HS-27A (cell line): Measurements from ENCODE around the gene RPL37.
"Not testable (repeated sequence)": the region's sequence is repeated elsewhere in the genome, so short reads cannot be mapped to it uniquely, and the experiment has no call there.

Experiments used
- DNase-seq: peaks from one replicate; pipeline ENCODE4 v3.0.0-alpha.2; 2012; ENCODE audit warnings: low read depth, missing footprints

RPL37 gene

GRCh38 chr5:40796487-40796889, 38.5 kb downstream of the RPL37 start:
- DNase-seq: no peak

DNA sequence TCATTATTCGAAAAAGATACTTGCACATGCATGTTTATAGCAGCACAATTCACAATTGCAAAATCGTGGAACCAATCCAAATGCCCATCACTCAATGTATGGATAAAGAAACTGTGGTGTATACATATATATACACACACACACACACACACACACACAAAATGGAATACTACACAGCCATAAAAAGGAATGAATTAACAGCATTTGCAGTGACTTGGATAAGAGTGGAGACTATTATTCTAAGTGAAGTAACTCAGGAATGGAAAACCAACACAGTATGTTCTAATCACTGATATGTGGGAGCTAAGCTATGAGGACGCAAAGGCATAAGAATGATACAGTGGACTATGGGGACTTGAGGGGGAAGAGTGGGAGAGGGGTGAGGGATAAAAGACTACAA, 40.1 kb downstream of the RPL37 start:
- DNase-seq: not testable (repeated sequence)

GRCh38 chr5:40794340-40794739, 40.7 kb downstream of the RPL37 start:
- DNase-seq: not testable (repeated sequence)

DNA sequence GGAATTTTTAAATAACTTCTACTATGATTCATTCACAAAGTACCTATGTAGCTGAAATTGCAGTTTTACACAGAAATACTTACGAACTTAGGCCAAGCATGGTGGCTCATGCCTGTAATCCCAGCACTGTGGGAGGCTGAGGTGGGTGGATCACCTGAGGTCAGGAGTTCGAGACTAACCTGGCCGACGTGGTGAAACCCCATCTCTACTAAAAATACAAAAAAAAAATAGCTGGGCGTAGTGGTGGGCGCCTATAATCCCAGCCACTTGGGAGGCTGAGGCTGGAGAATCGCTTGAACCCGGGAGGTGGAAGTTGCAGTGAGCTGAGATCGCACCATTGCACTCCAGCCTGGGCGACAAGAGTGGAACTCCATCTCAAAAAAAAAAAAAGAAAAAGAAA, 42.3 kb downstream of the RPL37 start:
- DNase-seq: not testable (repeated sequence)

DNA sequence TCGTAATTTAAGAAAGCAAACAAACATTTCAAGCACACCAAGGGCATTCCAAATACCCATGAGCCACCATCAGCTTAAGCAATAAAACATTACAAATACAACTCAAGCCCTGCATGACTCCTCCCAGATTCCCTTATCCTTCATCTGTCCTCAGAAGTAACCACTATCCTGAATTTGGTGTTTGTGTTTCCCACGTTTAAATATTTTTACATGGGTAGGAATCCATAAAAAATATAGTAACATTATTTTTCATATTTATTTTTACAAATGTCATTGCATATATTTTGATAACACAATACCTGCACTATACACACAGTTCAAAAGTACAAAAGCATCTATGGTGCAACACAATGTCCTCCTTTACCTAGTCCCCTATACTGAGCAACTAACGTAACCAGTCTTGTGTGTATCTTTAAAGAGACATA, 43.3 kb downstream of the RPL37 start:
- DNase-seq: no peak

DNA sequence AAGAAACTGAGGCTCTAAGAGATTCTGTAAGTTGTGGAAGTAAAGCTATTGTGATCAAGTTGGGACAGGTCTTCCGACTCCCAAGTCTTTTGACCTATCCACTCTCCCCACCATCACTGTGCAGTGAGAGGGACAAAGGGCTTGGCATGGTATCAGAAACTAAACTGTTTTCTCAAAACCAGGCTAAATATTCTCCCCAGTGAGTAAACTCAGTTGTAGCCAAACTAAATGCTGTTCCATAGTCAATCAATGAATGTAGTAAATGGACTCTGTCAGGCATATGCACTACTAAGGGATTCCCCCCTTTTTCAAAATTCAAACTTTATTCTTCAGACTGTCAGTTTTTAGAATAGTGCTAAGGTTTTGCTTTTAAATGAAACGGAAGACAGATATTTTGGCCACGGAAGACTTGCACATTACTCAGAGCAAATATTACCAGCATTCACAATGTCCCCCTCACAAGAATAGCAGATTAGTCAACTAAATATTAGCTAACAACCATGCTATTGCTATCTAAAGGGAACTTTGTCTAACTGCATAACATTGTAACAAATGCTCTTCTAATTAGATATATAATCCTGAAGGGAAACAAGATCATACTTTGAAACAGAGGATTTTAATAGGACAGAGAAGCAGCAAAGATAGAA, 44.0 kb downstream of the RPL37 start:
- DNase-seq: no peak

DNA sequence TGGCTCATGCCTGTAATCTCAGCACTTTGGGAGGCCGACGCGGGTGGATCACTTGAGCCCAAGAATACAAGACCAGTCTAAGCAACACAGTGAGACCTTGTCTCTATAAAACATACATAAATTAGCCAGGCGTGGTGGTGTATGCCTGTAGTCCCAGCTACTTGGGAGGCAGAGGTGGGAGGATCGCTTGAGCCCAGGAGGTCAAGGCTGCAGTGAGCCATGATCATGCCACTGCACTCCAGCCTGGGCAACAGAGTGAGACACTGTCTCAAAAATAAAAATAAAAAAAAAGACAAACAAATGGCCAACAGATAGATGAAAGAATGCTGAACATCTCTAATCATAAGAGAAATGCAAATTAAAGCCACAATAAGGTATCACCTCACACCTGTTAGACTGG, 46.1 kb downstream of the RPL37 start:
- DNase-seq: not testable (repeated sequence)

DNA sequence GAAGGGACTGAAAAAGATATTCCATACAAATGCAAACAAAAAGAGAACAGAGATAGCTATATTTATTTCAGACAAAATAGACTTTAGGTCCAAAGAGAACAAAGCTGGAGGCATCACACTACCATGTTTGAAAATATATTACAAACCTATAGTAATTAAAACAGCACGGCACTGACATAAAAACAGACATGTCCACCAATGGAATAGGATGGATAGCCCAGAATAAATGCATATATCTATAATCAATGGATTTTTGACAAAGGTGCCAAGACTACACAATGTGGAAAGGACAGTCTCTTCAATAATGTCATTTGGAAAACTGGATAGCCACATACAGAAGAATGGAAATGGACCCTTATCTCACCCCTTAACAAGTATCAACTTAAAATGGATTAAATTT, 47.0 kb downstream of the RPL37 start:
- no peak for DNase-seq

DNA sequence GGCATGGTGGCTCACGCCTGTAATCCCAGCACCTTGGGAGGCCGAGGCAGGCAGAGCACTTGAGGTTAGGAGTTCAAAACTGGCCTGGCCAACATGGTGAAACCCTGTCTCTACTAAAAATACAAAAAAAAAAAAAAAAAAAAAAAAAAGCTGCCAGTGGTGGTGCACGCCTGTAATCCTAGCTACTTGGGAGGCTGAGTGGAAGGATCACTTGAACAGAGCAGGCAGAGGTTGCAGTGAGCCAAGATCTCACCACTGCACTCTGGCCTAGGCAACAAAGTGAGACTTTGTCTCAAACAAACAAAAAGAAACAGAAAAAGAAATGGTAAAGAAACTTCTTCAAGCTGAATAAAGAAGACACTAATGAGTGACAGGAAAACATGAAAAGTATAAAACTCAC, 48.4 kb downstream of the RPL37 start:
- DNase-seq: not testable (repeated sequence)

DNA sequence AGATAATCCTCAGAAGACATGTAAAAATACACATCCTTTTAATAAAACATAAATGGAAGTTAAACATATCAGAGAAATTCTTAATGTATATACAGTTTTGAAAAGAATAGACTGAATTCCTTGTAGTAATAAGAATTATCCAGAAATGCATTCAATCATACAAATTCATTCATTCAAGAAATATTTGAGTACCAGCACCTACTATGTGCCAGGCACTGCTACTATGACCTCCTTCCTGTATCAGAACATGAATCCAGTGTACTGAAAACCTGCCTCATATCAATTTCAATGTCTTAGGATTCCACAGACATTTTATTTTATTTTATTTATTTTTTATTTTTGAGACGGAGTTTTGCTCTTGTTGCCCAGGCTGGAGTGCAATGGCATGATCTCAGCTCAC, 50.1 kb downstream of the RPL37 start:
- no peak for DNase-seq

GRCh38 chr5:40784027-40784653, 50.9 kb downstream of the RPL37 start:
- no peak for DNase-seq

DNA sequence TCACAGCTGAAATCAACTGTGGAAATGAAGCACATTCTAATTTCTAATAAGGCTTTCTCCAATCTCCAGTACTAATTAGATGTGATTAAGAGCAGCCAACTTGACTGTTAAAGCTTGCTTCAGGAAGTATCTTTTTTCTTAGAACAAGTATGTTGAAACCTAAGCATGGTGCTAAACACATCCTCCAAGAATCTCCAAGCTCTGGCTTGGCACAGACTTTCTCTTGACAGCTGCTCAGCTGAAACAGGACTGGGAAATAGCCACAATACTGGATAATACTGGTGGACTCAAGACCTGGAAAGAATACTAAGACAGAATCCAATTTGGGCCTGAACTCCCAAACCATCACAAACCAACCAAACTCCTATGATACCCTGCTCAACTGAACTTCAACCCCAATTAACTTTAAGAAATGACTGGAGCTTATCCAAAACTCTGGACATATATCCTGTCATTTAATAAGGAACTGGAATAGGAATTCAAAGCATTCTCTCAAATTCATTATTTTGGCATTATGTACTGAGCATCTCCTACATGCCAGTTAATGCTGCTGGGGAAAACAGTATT, 53.1 kb downstream of the RPL37 start:
- no peak for DNase-seq

GRCh38 chr5:40780858-40781257, 54.2 kb downstream of the RPL37 start:
- DNase-seq: no peak

DNA sequence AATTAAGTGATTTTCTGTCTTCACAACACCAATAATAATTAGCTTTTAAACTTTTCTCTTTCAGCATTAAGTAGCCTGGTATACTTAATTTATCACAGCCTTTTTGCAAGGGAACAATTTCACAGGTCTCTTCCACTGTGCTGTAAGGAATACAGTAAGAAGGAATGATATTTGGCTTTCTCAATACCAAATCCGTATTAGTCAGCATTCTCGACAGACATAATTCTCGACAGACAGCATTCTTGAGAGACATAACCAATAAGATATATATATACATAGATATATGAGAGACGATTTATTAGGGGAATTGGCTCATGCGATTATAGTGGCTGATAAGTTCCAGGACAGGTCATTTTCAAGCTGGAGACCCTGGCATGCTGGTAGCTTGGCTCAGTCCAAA, 54.8 kb downstream of the RPL37 start:
- no peak for DNase-seq

DNA sequence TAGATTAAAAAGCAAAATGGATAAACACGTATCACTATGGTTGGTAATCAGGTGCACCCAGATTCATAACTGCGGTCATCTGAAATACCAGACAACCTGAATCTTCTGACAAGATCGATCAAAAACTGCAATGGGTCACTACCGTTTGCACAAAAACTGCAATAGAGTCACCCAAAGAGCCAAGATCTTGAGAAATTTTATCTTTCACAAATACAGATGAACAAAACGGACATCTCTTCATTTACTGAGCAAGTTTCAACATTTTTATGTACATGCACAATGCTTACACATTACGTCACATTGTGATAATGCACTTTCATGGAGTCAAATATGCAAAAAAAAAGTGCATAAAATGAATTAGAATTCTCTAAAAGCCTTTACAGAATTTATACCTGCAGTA, 55.5 kb downstream of the RPL37 start:
- DNase-seq: no peak

- DNase-seq: no peak
Measured at GRCh38 chr5:40778133-40778532, 56.9 kb downstream of the RPL37 start.

- no peak for DNase-seq
Measured at GRCh38 chr5:40776658-40776977, 58.4 kb downstream of the RPL37 start.

GRCh38 chr5:40775846-40776657, 59.0 kb downstream of the RPL37 start:
- no peak for DNase-seq
